DMS153 (cell line): ENCODE results near the gene FAM114A1.

Experiments used
- DNase-seq: peaks from one replicate; lab custom pipeline; 2025; lab: John Stamatoyannopoulos, UW

FAM114A1 gene

GRCh38 chr4:38859501-38859900 is 8.1 kb upstream of the FAM114A1 start:
- no peak for DNase-seq

- DNase-seq, result no peak
Observed at GRCh38 chr4:38860788-38861424, 6.7 kb upstream of the FAM114A1 start.

GRCh38 chr4:38861791-38862190 is 5.8 kb upstream of the FAM114A1 start:
- no peak for DNase-seq

GRCh38 chr4:38865445-38865844 is 2.2 kb upstream of the FAM114A1 start:
- DNase-seq, result no peak

- no peak for DNase-seq
Observed at GRCh38 chr4:38866973-38867477, 581 bp upstream of the FAM114A1 start.

- no peak for DNase-seq
Observed at GRCh38 chr4:38868059-38868960, 704 bp downstream of the FAM114A1 start.

- no peak for DNase-seq
Observed at GRCh38 chr4:38869511-38869910, 1.9 kb downstream of the FAM114A1 start.

GRCh38 chr4:38870098-38870808 is 2.6 kb downstream of the FAM114A1 start:
- DNase-seq, result no peak

- DNase-seq, result no peak
Observed at GRCh38 chr4:38871593-38871992, 4.0 kb downstream of the FAM114A1 start.

- DNase-seq, result peak; percentile 61
Observed at GRCh38 chr4:38872620-38873019, 5.0 kb downstream of the FAM114A1 start.

GRCh38 chr4:38873290-38873944 is 5.8 kb downstream of the FAM114A1 start:
- no peak for DNase-seq

GRCh38 chr4:38876636-38877035 is 9.0 kb downstream of the FAM114A1 start:
- DNase-seq, result no peak

GRCh38 chr4:38884254-38884653 is 16.6 kb downstream of the FAM114A1 start:
- DNase-seq, result no peak

GRCh38 chr4:38889143-38889542 is 21.5 kb downstream of the FAM114A1 start:
- DNase-seq, result no peak

- no peak for DNase-seq
Observed at GRCh38 chr4:38891051-38891983, 23.7 kb downstream of the FAM114A1 start.

GRCh38 chr4:38894322-38894982 is 26.8 kb downstream of the FAM114A1 start:
- no peak for DNase-seq

- DNase-seq, result no peak
Observed at GRCh38 chr4:38896940-38897339, 29.3 kb downstream of the FAM114A1 start.

- no peak for DNase-seq
Observed at GRCh38 chr4:38898245-38898644, 30.6 kb downstream of the FAM114A1 start.

GRCh38 chr4:38902221-38902620 is 34.6 kb downstream of the FAM114A1 start:
- no peak for DNase-seq

- peak; percentile 1 for DNase-seq
Observed at GRCh38 chr4:38902695-38903094, 35.1 kb downstream of the FAM114A1 start.
